Mucosa of rectum (tissue), 2 donors: ENCODE measurements around the gene ANGPTL1.

ENCODE experiments used
- H3K27ac ChIP-seq, 2 donors: one replicate each; pipeline ENCODE4 v1.7.0; 2013; ENCODE audit warnings: inconsistent platforms in 2 of 2, low read depth in 2 of 2, low read length in 2 of 2
- H3K27me3 ChIP-seq, 2 donors: one replicate each; pipeline ENCODE4 v1.7.0; 2013; ENCODE audit warnings: low read length in 2 of 2; ENCODE audit not compliant: control insufficient read depth in 2 of 2, insufficient read depth in 2 of 2
- H3K36me3 ChIP-seq, 2 donors: one replicate each; pipeline ENCODE4 v1.7.0; 2013; ENCODE audit warnings: low read length in 2 of 2; ENCODE audit not compliant: control insufficient read depth in 2 of 2, insufficient read depth in 2 of 2
- H3K4me1 ChIP-seq, 2 donors: one replicate each; pipeline ENCODE4 v1.7.0; 2013; ENCODE audit warnings: low read length in 2 of 2, mild to moderate bottlenecking in 1 of 2; ENCODE audit not compliant: control insufficient read depth in 2 of 2, insufficient read depth in 2 of 2
- H3K4me3 ChIP-seq, 2 donors: one replicate each; pipeline ENCODE4 v1.7.0; 2013; ENCODE audit warnings: low read length in 2 of 2
- H3K9ac ChIP-seq, 2 donors: one replicate each; pipeline ENCODE4 v1.7.0; 2013; ENCODE audit warnings: low read length in 2 of 2, low read depth in 1 of 2, mild to moderate bottlenecking in 1 of 2
- H3K9me3 ChIP-seq, 2 donors: one replicate each; pipeline ENCODE4 v1.7.0; 2013; ENCODE audit warnings: low read length in 2 of 2; ENCODE audit not compliant: control insufficient read depth in 2 of 2
- donor health status: healthy.
- donor health status: Normal muscosa, but diverticular disease.

Gene ANGPTL1

DNA sequence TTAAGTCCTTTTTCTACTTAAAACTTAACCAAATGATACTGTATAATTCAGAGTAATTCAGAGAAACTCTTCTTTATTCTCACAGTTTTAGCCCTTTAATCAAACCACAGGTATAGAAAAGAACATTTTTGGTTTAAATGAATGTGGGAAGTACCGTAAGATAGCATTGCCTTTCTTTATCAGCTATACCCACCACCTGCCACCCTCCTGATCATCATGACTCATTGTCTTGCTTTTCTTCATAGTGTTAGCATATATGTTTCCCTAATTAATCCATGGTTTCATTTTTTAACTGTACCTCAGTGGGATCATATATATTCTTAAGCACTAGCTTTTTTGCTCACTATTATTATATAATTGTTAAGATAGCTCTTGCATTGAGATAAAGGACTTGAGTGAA is 27.5 kb upstream of the ANGPTL1 start:
- H3K27ac ChIP-seq, result no peak overlapping the region
- H3K4me1 ChIP-seq, result no peaks in the 10 kb centered on the region
- H3K9ac ChIP-seq, result no peak overlapping the region
- no peaks in the 10 kb centered on the region for H3K9me3 ChIP-seq
- no peak overlapping the region for H3K4me3 ChIP-seq
- H3K36me3 ChIP-seq, result peaks cover 16 to 20% of the 10 kb centered on the region in 2 donors
- no peaks in the 10 kb centered on the region for H3K27me3 ChIP-seq

DNA sequence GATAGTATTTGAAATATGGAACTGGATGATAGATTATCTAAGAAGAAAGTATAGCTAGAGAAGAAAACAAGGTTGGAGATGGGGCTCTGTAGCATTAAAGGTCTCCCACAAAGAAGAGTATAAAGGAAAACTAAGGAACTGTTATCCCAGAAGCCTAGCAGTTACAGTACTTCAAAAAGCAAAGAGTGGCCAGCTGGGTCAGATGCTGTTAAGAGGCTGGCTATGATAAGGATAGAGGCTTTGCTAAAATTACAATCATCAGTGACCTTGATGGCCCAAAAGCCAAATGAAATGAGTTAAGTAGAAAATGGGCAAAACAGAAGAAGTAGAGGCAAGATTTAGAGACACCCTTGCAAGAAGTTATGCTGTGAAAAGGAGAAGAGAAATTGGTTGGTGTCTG is 25.1 kb upstream of the ANGPTL1 start:
- Histone ChIP-seq H3K9me3 (no peaks in the 10 kb centered on the region), H3K36me3 (peaks cover 16% of the 10 kb centered on the region in 2 donors), H3K27ac (no peak overlapping the region), H3K9ac (no peak overlapping the region), H3K4me3 (no peak overlapping the region), H3K27me3 (no peaks in the 10 kb centered on the region), H3K4me1 (no peaks in the 10 kb centered on the region)

DNA sequence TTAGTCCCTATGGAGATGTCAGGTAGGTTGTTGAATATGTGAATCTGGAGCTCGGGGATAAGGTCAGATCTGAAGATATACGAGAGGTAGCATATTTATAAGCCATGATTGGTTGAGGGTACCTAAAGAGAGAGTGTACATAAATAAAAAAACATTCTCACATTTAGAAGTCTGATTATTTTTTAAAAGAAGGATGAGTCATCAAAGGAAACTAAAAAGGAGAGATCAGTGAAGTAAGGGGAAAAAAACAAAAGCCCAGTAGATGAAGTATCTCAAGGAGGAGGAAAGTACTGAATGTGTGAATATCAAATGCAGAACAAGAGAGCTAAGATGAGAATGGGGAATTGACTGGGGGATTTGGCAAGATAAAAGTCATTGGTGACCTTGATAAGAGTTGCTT is 15.7 kb upstream of the ANGPTL1 start:
- no peaks in the 10 kb centered on the region for H3K9me3 ChIP-seq

DNA sequence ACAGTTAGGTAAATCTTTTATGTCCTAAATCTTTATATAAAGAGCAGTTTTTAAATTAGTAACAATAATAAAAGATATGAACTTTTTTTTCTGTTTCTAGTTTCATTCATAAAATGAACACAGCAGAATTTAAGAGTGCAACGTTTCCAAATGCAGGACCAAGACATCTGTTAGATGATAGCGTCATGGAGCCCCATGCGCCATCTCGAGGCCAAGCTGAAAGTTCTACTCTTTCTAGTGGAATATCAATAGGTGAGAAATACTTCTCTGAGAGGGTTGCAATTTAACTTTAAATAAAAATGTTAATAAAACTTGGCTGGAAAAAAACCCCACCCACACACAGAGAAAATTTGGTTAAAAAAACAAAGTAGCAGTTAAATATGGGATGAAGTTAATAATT is 15.0 kb upstream of the ANGPTL1 start:
- Histone ChIP-seq H3K36me3 (peaks cover 6 to 16% of the 10 kb centered on the region in 2 donors), H3K9me3 (no peaks in the 10 kb centered on the region), H3K27ac (no peak overlapping the region), H3K4me3 (no peak overlapping the region), H3K4me1 (no peaks in the 10 kb centered on the region), H3K9ac (no peak overlapping the region), H3K27me3 (no peaks in the 10 kb centered on the region)

More for the DNA sequence above, 15.7 kb upstream of the ANGPTL1 start:
- Histone ChIP-seq H3K4me3 (no peak overlapping the region), H3K9ac (no peak overlapping the region), H3K27me3 (no peaks in the 10 kb centered on the region), H3K27ac (no peak overlapping the region), H3K36me3 (peaks cover 3 to 13% of the 10 kb centered on the region in 2 donors), H3K4me1 (no peaks in the 10 kb centered on the region)

DNA sequence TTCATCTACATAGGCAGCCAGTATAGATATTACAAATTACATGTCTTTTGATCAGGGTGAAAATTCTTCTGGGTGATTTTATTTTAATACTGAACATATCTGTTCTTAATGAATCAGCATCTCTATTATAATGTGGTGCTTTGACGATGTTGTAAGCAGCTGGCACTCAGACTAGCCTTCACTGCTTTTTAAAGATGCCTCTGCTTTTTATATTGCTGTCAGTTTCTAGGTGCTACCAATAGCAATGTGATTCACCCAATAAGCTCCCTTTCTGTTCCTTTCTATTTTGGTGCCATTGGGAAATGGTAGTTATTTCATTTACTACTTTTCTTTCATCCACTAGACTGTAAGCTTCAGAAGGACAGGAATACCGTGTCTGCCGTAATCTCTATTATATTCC is 11.1 kb upstream of the ANGPTL1 start:
- peaks cover 6 to 7% of the 10 kb centered on the region in 2 donors for H3K36me3 ChIP-seq
- no peak overlapping the region for H3K4me3 ChIP-seq
- no peaks in the 10 kb centered on the region for H3K4me1 ChIP-seq
- no peak overlapping the region for H3K27ac ChIP-seq
- H3K27me3 ChIP-seq, result no peaks in the 10 kb centered on the region
- H3K9ac ChIP-seq, result no peak overlapping the region
- no peaks in the 10 kb centered on the region for H3K9me3 ChIP-seq

DNA sequence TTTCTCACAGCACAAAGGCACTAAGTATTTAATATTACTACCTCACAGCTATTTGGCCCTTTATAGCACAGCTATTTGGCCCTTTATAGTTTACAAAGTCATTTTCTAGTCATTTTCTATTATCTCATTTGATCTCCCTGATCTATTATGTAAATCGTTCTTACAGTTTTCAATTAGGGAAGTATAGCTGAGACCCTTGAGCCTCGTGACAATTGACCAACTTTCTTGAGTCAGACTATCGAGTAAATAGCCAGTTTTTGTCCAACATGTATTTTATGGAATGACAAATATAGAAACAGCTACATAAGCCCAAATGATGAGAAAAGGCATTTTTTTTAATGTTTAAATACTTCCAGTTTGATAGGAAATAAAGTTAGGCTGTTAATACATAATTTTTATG is 7.0 kb upstream of the ANGPTL1 start:
- H3K9ac ChIP-seq, result no peak overlapping the region
- no peaks in the 10 kb centered on the region for H3K9me3 ChIP-seq
- no peak overlapping the region for H3K27ac ChIP-seq
- no peaks in the 10 kb centered on the region for H3K4me1 ChIP-seq
- H3K4me3 ChIP-seq, result no peak overlapping the region
- no peaks in the 10 kb centered on the region for H3K27me3 ChIP-seq
- peaks cover 3 to 4% of the 10 kb centered on the region in 2 donors for H3K36me3 ChIP-seq

DNA sequence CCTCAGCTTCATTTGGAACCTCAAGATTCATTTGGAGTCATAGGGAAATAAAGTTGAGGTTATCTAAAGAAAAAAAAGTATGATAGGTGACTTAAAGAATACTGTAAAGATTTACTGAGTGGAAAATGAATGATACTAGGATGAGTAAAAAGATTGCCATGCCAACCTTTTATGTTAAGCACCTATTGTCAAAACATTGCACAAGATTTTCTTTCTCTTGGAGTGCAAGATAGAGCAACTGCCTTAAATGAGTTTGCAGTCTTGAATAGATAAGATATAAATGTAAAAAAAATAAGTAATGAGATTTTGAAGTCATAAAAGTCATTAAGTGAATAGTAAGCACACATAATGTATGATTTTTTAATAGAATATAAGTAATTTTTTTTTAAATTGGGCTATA is 5.1 kb upstream of the ANGPTL1 start:
- Histone ChIP-seq H3K27me3 (no peaks in the 10 kb centered on the region), H3K4me1 (peaks cover 2 to 15% of the 10 kb centered on the region in 2 donors), H3K9ac (no peak overlapping the region), H3K4me3 (no peak overlapping the region), H3K9me3 (no peaks in the 10 kb centered on the region), H3K36me3 (peaks cover 0 to under 1% of the 10 kb centered on the region in 2 donors), H3K27ac (no peak overlapping the region)

DNA sequence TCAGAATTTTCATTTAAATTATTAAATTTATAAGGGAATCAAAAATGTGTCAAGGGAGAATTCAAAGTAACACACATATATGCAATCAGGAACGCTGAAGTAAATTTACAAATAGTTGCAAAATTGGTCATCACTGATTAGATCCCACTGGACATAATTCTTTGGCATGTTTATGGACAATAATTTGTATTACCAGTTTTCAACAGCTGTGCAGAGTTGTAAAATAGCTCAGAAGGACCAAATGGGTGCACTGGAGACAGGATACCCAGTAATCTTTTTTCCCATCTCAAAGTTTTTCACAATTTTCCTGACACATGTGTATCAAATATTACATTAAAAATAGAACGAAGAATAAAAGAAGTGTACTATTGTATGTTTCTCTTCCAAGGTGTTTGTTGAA is 4.1 kb upstream of the ANGPTL1 start:
- H3K4me3 ChIP-seq, result no peak overlapping the region
- peaks cover 2 to 17% of the 10 kb centered on the region in 2 donors for H3K4me1 ChIP-seq
- H3K9me3 ChIP-seq, result no peaks in the 10 kb centered on the region
- H3K27ac ChIP-seq, result no peak overlapping the region
- H3K36me3 ChIP-seq, result no peaks in the 10 kb centered on the region
- no peaks in the 10 kb centered on the region for H3K27me3 ChIP-seq
- no peak overlapping the region for H3K9ac ChIP-seq

DNA sequence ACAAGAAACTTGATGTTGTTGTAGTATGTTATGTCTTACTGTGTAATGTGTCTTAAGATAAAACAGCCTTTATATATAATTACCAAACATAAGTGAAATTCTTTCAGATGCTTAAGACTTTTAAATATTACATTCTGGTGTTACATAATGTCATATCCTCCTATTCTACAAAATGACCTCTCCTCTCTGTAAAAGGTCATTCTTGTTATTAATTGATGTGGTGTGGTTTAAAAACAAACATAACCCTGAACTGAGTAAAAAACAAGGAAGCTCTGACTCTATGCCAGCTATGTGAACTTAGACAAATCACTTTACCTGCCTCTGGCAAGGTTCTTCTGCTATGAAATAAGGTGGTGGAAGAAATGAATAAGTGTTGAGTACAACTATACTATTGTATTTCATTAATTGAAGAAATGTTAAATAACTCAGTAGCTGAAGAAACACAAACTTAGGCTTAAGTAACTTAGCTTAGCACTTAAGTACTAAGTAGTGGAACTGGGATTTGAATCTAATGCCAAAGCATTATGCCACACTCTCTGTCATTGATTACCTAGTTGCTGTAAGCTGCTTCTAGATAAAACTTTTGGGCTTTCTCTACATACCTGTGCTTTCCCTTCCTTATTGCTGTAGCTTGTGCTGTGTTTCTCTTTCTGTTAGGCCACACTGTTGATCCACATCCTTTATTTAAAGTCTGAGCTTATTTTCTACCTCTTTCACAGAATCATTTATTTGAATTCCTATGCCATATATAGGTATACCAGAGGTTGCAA is 859 bp upstream of the ANGPTL1 start:
- H3K9me3 ChIP-seq, result no peaks in the 10 kb centered on the region
- H3K27ac ChIP-seq, result peak overlapping the region; percentile 19 to 44
- no peak overlapping the region for H3K4me3 ChIP-seq
- H3K36me3 ChIP-seq, result no peaks in the 10 kb centered on the region
- peaks cover 6 to 26% of the 10 kb centered on the region in 2 donors for H3K4me1 ChIP-seq
- H3K9ac ChIP-seq, result peak overlapping the region in 1 of 2 donors; percentile 5
- no peaks in the 10 kb centered on the region for H3K27me3 ChIP-seq

DNA sequence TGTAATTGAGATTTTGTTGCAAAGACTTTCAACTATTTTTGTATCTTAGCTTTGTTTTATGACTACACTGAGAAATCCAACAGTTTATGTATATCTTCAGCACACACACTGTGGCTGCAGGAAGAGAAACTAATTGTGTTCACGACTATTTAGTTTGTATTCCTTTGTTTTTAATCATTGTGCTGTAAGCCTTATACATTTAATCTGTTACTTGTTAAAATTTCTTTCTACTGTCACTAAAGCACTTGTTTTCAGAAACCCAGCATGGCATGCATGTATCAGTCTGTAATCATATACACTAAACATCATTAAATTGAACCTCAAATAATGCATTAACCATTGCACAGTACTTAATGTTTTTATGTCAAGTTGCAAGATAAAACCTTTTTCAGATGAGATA is 656 bp downstream of the ANGPTL1 start:
- Histone ChIP-seq H3K4me3 (peak overlapping the region; percentile 56 to 65), H3K27ac (no peak overlapping the region)

More for the DNA sequence above, 656 bp downstream of the ANGPTL1 start:
- Histone ChIP-seq H3K36me3 (no peaks in the 10 kb centered on the region), H3K9ac (no peak overlapping the region), H3K4me1 (peaks cover 6 to 26% of the 10 kb centered on the region in 2 donors), H3K9me3 (no peaks in the 10 kb centered on the region), H3K27me3 (no peaks in the 10 kb centered on the region)
